Spleen (tissue), 11 donors: ENCODE results near the gene ALDH1A1. TPM values are rescaled to one million over a fixed set of nuclear protein-coding genes. Genes with fewer than 3 reads are reported as not detected.

ENCODE experiments used
- DNase-seq: peaks from one replicate; pipeline ENCODE4 v3.0.0-alpha.2; 2020
- H3K27ac ChIP-seq, 8 donors: fragments of 200-600 bp; sonication (generic) in 7 of 8; 1 replicate in 4 of 8; 2 replicates in 4 of 8; pipeline versions ENCODE4 v1.5.0 to v1.8.0; 2016 to 2021; ENCODE audit warnings: inconsistent platforms in 4 of 8, mild to moderate bottlenecking in 4 of 8, moderate library complexity in 1 of 8
- H3K27me3 ChIP-seq, 7 donors: fragments of 200-600 bp; sonication (generic) in 6 of 7; replicated peaks in 1 of 7; 1 replicate in 4 of 7; 2 replicates in 3 of 7; pipeline versions ENCODE4 v1.5.0 to v1.8.0; 2016 to 2021; ENCODE audit warnings: inconsistent platforms in 3 of 7, mild to moderate bottlenecking in 1 of 7
- H3K36me3 ChIP-seq, 6 donors: fragments of 200-600 bp; sonication (generic) in 5 of 6; 1 replicate in 4 of 6; 2 replicates in 2 of 6; pipeline versions ENCODE4 v1.5.0 to v1.8.0; 2016 to 2021; ENCODE audit warnings: inconsistent platforms in 2 of 6
- H3K4me1 ChIP-seq, 6 donors: fragments of 200-600 bp; sonication (generic) in 5 of 6; 1 replicate in 3 of 6; 2 replicates in 3 of 6; pipeline versions ENCODE4 v1.5.0 to v1.8.0; 2016 to 2021; ENCODE audit warnings: inconsistent platforms in 3 of 6
- H3K4me3 ChIP-seq, 8 donors: fragments of 200-600 bp; sonication (generic) in 7 of 8; 1 replicate in 4 of 8; 2 replicates in 4 of 8; pipeline versions ENCODE4 v1.5.0 to v1.8.0; 2016 to 2021; ENCODE audit warnings: inconsistent platforms in 4 of 8, mild to moderate bottlenecking in 4 of 8, moderate library complexity in 2 of 8
- H3K9me3 ChIP-seq, 8 donors: fragments of 200-600 bp; sonication (generic) in 7 of 8; 1 replicate in 4 of 8; 2 replicates in 4 of 8; pipeline versions ENCODE4 v1.5.0 to v1.8.0; 2016 to 2021; ENCODE audit warnings: inconsistent platforms in 4 of 8
- CTCF ChIP-seq, 11 experiments: fragments of 200-600 bp in 7 of 11; fragments of 450-650 bp in 4 of 11; sonication (generic) in 4 of 11; IDR thresholded peaks in 8 of 11; conservative IDR thresholded peaks in 3 of 11; 1 replicate in 7 of 11; 2 replicates in 4 of 11; pipeline versions ENCODE4 v1.4.0 to v1.8.0; 2016 to 2021; ENCODE audit warnings: antibody characterized with exemption in 11 of 11, inconsistent platforms in 4 of 11, mild to moderate bottlenecking in 1 of 11
- POLR2A ChIP-seq, 3 donors: fragments of 450-650 bp; IDR thresholded peaks; one replicate each; pipeline ENCODE4 v1.5.1; 2017; ENCODE audit warnings: antibody characterized with exemption in 3 of 3, mild to moderate bottlenecking in 1 of 3
- POLR2AphosphoS5 ChIP-seq, 3 donors: sonication (generic); formaldehyde crosslinking; IDR thresholded peaks; one replicate each; pipeline ENCODE4 v1.5.1; 2017; ENCODE audit warnings: antibody characterized with exemption in 3 of 3
- WGBS, 5 donors: extraction: QIAGEN DNeasy Blood & Tissue Kit in 3 of 5; methylation state at CpG; one replicate each; pipeline versions ENCODE4 v1.1.5 to v1.1.7; 2013 to 2018; 5-methylcytosine and 5-hydroxymethylcytosine counted together
- intact Hi-C: fragments of 100-400 bp; cut with DNase I; formaldehyde crosslinking; loops from one replicate; pipeline ENCODE4 v1.15.0; 2023; ENCODE audit warnings: low total_unique reads
- polyA plus RNA-seq, 3 donors: library from polyadenylated mRNA; stranded (reverse); fragments of 200-250 nt; gene quantifications; one replicate each; pipeline ENCODE4 v1.2.1, GENCODE V29; 2013
- total RNA-seq, 7 donors: library from RNA; depleted of rRNA in 3 of 7; stranded (reverse); fragments of >200 nt in 3 of 7; fragmentation: NEBNext Ultra II Directional in 4 of 7; extraction: Animal tissue kit (Norgen Biotek cat#: 25700) in 4 of 7; gene quantifications; one replicate each; pipeline versions ENCODE4 v1.1.0 to v1.2.1, GENCODE V29; 2016 to 2021
- donor health status: healthy with polysubstance abuse.
- donor health status: DM: no; HTN: no; CAD: no; lungs with moderate emphysema.
- donor health status: DM: no; HTN: no; CAD: no.
- donor health status: Bipolar disorder and iron deficiency.
- donor health status: healthy.
- donor health status: DM: no; HTN: no; CAD: no.
- donor health status: DM: yes; HTN: yes; CAD: no.

Gene ALDH1A1
- total and polyA plus RNA-seq, 10 donors: 19.1 to 129 (median 64.4) TPM

GRCh38 chr9:72886386-72886785, 66.5 kb downstream of the ALDH1A1 start:
- Histone ChIP-seq H3K4me3 (no peak overlapping the region), H3K4me1 (no peaks in the 10 kb centered on the region), H3K36me3 (no peaks in the 10 kb centered on the region), H3K27me3 (no peaks in the 10 kb centered on the region), H3K9me3 (peaks cover 0 to 6% (median 0%) of the 10 kb centered on the region in 8 donors), H3K27ac (no peak overlapping the region)
- intact Hi-C loops: no loop called here
- 93 to 100% (median 97%) methylated on average over 1 of the region's 1 CpG for WGBS, 5 donors
- no peak for DNase-seq
- no peak for TF ChIP-seq POLR2A (IDR thresholded peaks at IDR 0.05)
- TF ChIP-seq CTCF (IDR thresholded peaks at IDR 0.05 in 8 of 11, conservative IDR thresholded peaks at IDR 0.05 in 3 of 11): no peak
- no peak for TF ChIP-seq POLR2AphosphoS5 (IDR thresholded peaks at IDR 0.05)

GRCh38 chr9:72884508-72884907, 68.3 kb downstream of the ALDH1A1 start:
- no peak for DNase-seq
- 70 to 80% (median 72%) methylated on average over 1 of the region's 1 CpG for WGBS, 5 donors
- intact Hi-C loops: no loop called here

GRCh38 chr9:72883875-72884274, 69.0 kb downstream of the ALDH1A1 start:
- Histone ChIP-seq H3K4me1 (no peaks in the 10 kb centered on the region), H3K36me3 (no peaks in the 10 kb centered on the region), H3K27me3 (no peaks in the 10 kb centered on the region), H3K27ac (no peak overlapping the region), H3K9me3 (peaks cover 0 to 6% (median 0%) of the 10 kb centered on the region in 8 donors), H3K4me3 (no peak overlapping the region)
- 82 to 95% (median 91%) methylated on average over 3 of the region's 3 CpGs for WGBS, 5 donors
- intact Hi-C loops: no loop called here
- TF ChIP-seq POLR2AphosphoS5 (IDR thresholded peaks at IDR 0.05) (no peak), POLR2A (IDR thresholded peaks at IDR 0.05) (no peak), CTCF (IDR thresholded peaks at IDR 0.05 in 8 of 11, conservative IDR thresholded peaks at IDR 0.05 in 3 of 11) (no peak)
- DNase-seq: no peak

More at GRCh38 chr9:72884508-72884907, 68.3 kb downstream of the ALDH1A1 start:
- TF ChIP-seq CTCF (IDR thresholded peaks at IDR 0.05 in 8 of 11, conservative IDR thresholded peaks at IDR 0.05 in 3 of 11) (no peak), POLR2A (IDR thresholded peaks at IDR 0.05) (no peak), POLR2AphosphoS5 (IDR thresholded peaks at IDR 0.05) (no peak)
- H3K27ac ChIP-seq: no peak overlapping the region
- H3K27me3 ChIP-seq: no peaks in the 10 kb centered on the region
- peaks cover 0 to 6% (median 0%) of the 10 kb centered on the region in 8 donors for H3K9me3 ChIP-seq
- H3K4me3 ChIP-seq: no peak overlapping the region
- H3K36me3 ChIP-seq: no peaks in the 10 kb centered on the region
- no peaks in the 10 kb centered on the region for H3K4me1 ChIP-seq

- no peak for TF ChIP-seq CTCF (IDR thresholded peaks at IDR 0.05 in 8 of 11, conservative IDR thresholded peaks at IDR 0.05 in 3 of 11)
- TF ChIP-seq POLR2AphosphoS5 (IDR thresholded peaks at IDR 0.05): no peak
- TF ChIP-seq POLR2A (IDR thresholded peaks at IDR 0.05): no peak
Measured at GRCh38 chr9:72882117-72882775, 70.6 kb downstream of the ALDH1A1 start.

More at GRCh38 chr9:72882117-72882775, 70.6 kb downstream of the ALDH1A1 start:
- no peaks in the 10 kb centered on the region for H3K36me3 ChIP-seq
- no peaks in the 10 kb centered on the region for H3K4me1 ChIP-seq
- no peak for DNase-seq
- no peak overlapping the region for H3K4me3 ChIP-seq
- no peak overlapping the region for H3K27ac ChIP-seq
- H3K27me3 ChIP-seq: no peaks in the 10 kb centered on the region
- WGBS, 5 donors: 88 to 98% (median 92%) methylated on average over 6 of the region's 6 CpGs
- intact Hi-C loops: no loop called here
- peaks cover 0 to 6% (median 0%) of the 10 kb centered on the region in 8 donors for H3K9me3 ChIP-seq
